GM21515 (cell line): Measurements from ENCODE around the gene CHD3.
"Not testable (repeated sequence)": the region's sequence is repeated elsewhere in the genome, so short reads cannot be mapped to it uniquely, and the experiment has no call there.

Source experiments
- ATAC-seq: cut with Tn5 transposase; IDR thresholded peaks from one replicate; pipeline ENCODE4 v1.9.1; 2021; ENCODE audit not compliant: unreplicated experiment

CHD3 gene

GRCh38 chr17:7849751-7850504, 38.7 kb upstream of the CHD3 start:
- no peak for ATAC-seq

DNA sequence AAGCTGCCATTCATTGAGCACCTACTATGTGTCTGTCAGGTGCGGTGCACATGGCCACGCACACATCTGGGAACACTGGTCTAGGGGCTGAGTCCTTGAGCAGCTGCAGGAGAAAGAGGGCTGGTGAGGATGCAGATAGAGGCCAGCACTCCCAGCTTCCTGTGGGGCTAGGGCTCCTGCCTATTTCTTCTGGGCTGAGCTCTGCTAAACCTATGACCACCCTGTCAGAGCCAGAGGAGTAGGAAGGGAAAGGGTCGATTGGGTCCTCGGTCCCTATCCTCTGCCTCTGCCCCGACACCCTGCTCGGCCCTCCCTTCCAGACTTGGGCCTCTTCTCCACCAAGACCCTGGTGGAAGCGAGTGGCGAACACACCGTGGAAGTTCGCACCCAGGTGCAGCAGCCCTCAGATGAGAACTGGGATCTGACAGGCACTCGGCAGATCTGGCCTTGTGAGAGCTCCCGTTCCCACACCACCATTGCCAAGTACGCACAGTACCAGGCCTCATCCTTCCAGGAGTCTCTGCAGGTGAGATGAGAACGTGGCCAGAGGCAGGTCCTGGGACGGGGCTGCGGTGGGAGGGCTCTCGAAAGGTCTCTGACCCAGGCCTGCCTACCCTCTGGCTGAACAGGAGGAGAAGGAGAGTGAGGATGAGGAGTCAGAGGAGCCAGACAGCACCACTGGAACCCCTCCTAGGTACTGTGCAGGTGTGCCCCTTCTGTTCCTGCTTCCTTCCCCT, 37.7 kb upstream of the CHD3 start:
- ATAC-seq, result no peak

GRCh38 chr17:7851438-7852261, 36.9 kb upstream of the CHD3 start:
- peak; percentile 66 for ATAC-seq

- no peak for ATAC-seq
Observed at GRCh38 chr17:7852262-7852670, 36.3 kb upstream of the CHD3 start.

DNA sequence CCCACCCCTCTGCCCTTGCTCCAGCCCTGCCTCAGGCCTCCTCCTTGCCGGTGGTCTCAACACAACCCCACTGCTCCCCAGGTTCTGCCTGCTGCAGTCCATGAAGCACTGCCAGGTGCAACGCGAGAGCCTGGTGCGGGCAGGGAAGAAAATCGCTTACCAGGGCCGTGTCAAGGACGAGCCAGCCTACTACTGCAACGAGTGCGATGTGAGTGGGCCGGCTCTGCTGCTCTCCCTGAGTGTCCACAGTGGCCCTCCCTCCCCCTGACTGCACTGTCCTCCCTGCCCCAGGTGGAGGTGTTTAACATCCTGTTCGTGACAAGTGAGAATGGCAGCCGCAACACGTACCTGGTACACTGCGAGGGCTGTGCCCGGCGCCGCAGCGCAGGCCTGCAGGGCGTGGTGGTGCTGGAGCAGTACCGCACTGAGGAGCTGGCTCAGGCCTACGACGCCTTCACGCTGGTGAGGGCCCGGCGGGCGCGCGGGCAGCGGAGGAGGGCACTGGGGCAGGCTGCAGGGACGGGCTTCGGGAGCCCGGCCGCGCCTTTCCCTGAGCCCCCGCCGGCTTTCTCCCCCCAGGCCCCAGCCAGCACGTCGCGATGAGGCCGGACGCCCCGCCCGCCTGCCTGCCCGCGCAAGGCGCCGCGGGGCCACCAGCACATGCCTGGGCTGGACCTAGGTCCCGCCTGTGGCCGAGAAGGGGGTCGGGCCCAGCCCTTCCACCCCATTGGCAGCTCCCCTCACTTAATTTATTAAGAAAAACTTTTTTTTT, 35.5 kb upstream of the CHD3 start:
- no peak for ATAC-seq

GRCh38 chr17:7853691-7854038, 34.9 kb upstream of the CHD3 start:
- no peak for ATAC-seq

DNA sequence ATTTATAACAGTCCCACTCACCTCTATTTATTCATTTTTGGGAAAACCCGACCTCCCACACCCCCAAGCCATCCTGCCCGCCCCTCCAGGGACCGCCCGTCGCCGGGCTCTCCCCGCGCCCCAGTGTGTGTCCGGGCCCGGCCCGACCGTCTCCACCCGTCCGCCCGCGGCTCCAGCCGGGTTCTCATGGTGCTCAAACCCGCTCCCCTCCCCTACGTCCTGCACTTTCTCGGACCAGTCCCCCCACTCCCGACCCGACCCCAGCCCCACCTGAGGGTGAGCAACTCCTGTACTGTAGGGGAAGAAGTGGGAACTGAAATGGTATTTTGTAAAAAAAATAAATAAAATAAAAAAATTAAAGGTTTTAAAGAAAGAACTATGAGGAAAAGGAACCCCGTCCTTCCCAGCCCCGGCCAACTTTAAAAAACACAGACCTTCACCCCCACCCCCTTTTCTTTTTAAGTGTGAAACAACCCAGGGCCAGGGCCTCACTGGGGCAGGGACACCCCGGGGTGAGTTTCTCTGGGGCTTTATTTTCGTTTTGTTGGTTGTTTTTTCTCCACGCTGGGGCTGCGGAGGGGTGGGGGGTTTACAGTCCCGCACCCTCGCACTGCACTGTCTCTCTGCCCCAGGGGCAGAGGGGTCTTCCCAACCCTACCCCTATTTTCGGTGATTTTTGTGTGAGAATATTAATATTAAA, 34.4 kb upstream of the CHD3 start:
- ATAC-seq, result no peak

DNA sequence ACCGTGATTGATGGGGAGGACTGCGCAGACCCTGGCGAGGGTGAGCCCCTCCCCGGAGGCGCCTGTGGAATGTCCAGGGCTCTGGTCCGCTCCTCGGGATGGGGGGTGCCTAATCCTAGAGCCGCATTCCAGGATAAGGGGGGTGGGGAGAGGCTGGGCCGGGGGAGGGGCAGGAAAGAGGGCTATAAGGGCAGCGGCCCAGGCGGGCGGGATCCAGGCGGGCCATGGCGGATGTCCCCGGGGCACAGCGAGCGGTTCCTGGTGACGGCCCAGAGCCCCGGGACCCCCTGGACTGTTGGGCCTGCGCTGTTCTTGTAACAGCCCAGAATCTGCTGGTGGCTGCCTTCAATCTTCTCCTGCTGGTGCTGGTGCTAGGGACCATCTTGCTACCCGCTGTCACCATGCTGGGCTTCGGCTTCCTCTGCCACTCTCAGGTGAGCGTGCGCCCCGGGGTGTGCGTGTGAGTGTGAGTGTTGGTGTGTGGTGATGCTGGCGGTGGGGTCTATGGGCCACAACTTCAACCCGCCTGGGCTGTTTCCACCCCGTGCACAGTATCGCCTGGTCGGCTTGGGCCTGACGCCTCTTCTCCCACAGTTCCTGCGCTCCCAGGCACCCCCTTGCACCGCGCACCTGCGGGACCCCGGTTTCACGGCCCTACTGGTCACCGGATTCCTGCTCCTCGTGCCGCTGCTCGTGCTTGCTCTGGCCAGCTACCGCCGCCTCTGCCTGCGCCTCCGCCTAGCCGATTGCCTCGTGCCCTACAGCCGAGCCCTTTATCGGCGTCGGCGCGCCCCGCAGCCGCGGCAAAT, 33.5 kb upstream of the CHD3 start, which contains the start of gene TMEM88:
Gene TMEM88 (plus strand): TSS at position 216 of the 809 bp plus-strand sequence. CDS start 9 bp downstream, at position 225.
- no peak for ATAC-seq

DNA sequence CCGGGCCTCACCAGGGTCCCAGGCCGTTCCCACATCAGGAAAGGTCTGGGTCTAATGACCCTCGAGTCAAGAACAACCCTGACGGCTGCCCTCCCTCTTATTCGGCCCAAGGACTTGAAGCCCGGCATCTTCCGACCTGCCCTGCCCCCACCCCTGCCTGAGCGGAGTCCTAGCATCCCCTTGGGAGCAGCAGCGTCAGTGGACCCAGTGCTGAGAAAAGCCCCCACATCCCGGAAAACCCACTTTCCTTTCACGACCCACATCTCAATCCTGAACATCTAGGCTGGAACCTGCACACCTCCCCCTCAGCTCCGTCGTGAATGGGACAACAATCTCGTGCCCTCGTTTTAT, 33.0 kb upstream of the CHD3 start:
- no peak for ATAC-seq

DNA sequence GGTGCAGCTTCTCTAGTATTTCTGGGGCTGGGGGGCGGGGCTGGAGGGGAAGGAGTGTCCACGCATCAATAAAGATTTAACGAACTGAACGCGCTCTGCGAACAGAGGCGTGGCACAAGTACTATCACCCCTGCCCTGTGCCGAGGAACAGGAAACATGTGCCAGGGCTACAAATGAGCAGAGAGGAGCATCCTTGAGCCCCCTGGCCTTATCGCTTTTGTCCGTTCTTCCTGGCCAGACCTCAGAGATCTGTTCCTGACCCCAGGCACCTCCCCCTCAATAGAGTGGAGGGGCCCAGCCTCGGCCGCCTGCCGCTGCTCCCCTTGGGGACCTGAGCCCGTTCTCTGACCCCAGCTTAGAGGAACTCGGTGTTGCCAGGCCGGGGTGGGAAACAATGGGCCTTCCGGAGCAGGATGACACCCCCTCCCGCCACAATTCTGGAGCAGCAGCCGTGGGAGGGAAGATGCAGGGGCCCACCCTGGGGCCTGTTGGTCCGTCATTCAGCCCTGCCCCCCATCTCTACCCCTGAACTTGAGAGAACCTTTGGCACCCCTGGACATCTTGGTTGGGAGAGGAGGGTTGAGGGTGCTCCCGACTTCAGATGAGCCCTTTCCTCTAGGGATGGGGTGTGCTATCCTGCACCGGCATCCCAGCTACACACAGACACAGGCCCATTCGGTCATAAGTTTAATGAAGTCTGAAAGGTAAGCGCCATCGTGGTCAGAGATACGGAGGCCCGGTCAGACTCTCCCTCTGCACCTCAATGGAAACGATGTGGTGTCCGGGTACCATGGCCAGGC, 32.4 kb upstream of the CHD3 start:
- no peak for ATAC-seq

GRCh38 chr17:7856811-7857712, 31.5 kb upstream of the CHD3 start, which contains the start of gene NAA38:
NAA38 (minus strand) TSS chr17:7857559; CDS start chr17:7857463, 96 bp downstream.
- peak; percentile 75 for ATAC-seq

GRCh38 chr17:7857713-7858521, 30.7 kb upstream of the CHD3 start, which contains the start of gene CYB5D1:
CYB5D1 (plus strand) TSS chr17:7858003; CDS start chr17:7858135, 132 bp downstream.
- peak; percentile 37 for ATAC-seq

GRCh38 chr17:7858522-7858810, 30.1 kb upstream of the CHD3 start:
- ATAC-seq, result no peak

DNA sequence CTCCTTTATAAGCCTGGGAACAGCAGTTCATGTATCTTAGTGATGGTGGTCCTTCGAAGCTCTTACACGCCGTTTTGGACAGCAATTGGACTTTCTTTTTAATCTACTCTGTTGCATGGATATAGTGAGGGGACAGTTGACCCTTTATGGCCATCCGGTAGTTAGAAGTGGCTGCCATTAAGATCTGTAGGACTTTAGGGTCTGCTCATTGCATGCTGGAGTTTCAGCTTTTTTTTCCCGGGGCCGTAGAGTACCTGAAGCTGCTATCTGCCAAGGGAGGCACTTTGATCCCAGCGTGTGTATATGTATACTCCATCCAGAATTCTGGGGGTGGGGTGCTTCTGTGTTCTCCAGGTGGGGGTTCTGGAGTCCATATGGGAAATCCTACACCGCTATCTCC, 29.6 kb upstream of the CHD3 start:
- ATAC-seq, result no peak

- no peak for ATAC-seq
Observed at GRCh38 chr17:7862692-7863437, 25.7 kb upstream of the CHD3 start.

GRCh38 chr17:7864384-7864783, 24.2 kb upstream of the CHD3 start:
- not testable (repeated sequence) for ATAC-seq
